Ascending aorta (tissue), 2 donors: ENCODE results near the gene ZNF574. TPM values are rescaled to one million over a fixed set of nuclear protein-coding genes. Genes with fewer than 3 reads are reported as not detected.

ENCODE experiments used
- DNase-seq, 2 donors: peaks; one replicate each; pipeline ENCODE4 v3.0.0-alpha.2; 2019; ENCODE audit warnings: low spot score in 2 of 2
- H3K27ac ChIP-seq, 2 donors: fragments of 200-600 bp; sonication (generic); one replicate each; pipeline ENCODE4 v1.5.1; 2016 to 2017; ENCODE audit warnings: mild to moderate bottlenecking in 1 of 2
- H3K27me3 ChIP-seq: fragments of 200-600 bp; sonication (generic); one replicate; pipeline ENCODE4 v1.5.1; 2017
- H3K36me3 ChIP-seq, 2 donors: fragments of 200-600 bp; sonication (generic); one replicate each; pipeline ENCODE4 v1.5.1; 2016
- H3K4me1 ChIP-seq, 2 donors: fragments of 200-600 bp; sonication (generic); one replicate each; pipeline ENCODE4 v1.5.1; 2016 to 2017; ENCODE audit warnings: mild to moderate bottlenecking in 1 of 2
- H3K4me3 ChIP-seq, 2 donors: fragments of 200-600 bp; sonication (generic); one replicate each; pipeline ENCODE4 v1.5.1; 2016 to 2017; ENCODE audit warnings: mild to moderate bottlenecking in 1 of 2
- H3K9me3 ChIP-seq, 2 donors: fragments of 200-600 bp; sonication (generic); one replicate each; pipeline ENCODE4 v1.5.1; 2016
- intact Hi-C: fragments of 100-400 bp; cut with DNase I; formaldehyde crosslinking; loops from one replicate; pipeline ENCODE4 v1.15.1; 2023
- total RNA-seq: library from RNA; depleted of rRNA; stranded (reverse); fragments of >200 nt; gene quantifications from one replicate; pipeline ENCODE4 v1.1.0, GENCODE V29; 2016
- TF ChIP-seq, protein P1 (sequence below), 3 experiments: fragments of 200-600 bp in 2 of 3; fragments of 450-650 bp in 1 of 3; sonication (generic) in 2 of 3; IDR thresholded peaks; one replicate each; pipeline ENCODE4 v1.5.1; 2016 to 2019; ENCODE audit warnings: antibody characterized with exemption in 3 of 3, mild to moderate bottlenecking in 1 of 3, moderate library complexity in 1 of 3

The ZNF574 gene
- total RNA-seq, 1 donor from 2014 or later, result 14.9 TPM

DNA sequence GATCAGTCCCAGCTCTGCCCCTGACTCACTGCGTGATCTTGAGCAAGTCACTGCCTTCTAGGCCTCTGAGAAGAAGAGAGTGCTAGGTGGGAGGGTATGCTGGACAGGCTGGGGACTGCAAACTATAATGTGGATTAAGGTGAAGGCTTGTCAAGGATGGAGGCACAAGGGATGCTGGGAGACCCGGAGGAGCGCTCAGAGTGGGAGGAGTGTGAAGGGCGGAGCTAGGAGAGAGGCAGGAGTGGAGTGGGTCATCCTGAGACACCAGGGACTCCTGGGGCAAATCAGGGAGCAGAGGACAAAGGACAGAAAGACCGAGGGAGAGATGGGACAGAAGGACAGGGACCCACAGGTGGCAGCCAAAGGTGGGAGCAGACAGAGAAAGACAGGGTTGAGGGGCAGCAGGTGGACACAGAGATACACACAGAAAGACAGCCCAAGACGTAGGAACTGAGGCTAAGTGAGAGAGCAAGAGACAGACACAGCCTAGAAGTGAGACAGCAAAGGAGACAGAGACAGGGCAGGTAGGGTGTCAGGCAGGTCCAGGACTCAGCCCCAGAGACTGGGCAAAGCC is 8.6 kb upstream of the ZNF574 start:
- no peak for DNase-seq
- Histone ChIP-seq H3K4me1 (peaks cover 0 to 7% of the 10 kb centered on the region in 2 donors), H3K27me3 (no peaks in the 10 kb centered on the region), H3K27ac (no peak overlapping the region), H3K9me3 (no peaks in the 10 kb centered on the region), H3K4me3 (no peak overlapping the region), H3K36me3 (peaks cover 2 to 16% of the 10 kb centered on the region in 2 donors)
- TF ChIP-seq, protein P1, sequence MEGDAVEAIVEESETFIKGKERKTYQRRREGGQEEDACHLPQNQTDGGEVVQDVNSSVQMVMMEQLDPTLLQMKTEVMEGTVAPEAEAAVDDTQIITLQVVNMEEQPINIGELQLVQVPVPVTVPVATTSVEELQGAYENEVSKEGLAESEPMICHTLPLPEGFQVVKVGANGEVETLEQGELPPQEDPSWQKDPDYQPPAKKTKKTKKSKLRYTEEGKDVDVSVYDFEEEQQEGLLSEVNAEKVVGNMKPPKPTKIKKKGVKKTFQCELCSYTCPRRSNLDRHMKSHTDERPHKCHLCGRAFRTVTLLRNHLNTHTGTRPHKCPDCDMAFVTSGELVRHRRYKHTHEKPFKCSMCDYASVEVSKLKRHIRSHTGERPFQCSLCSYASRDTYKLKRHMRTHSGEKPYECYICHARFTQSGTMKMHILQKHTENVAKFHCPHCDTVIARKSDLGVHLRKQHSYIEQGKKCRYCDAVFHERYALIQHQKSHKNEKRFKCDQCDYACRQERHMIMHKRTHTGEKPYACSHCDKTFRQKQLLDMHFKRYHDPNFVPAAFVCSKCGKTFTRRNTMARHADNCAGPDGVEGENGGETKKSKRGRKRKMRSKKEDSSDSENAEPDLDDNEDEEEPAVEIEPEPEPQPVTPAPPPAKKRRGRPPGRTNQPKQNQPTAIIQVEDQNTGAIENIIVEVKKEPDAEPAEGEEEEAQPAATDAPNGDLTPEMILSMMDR (IDR thresholded peaks at IDR 0.05), result no peak
- intact Hi-C loops, result no loop called here

DNA sequence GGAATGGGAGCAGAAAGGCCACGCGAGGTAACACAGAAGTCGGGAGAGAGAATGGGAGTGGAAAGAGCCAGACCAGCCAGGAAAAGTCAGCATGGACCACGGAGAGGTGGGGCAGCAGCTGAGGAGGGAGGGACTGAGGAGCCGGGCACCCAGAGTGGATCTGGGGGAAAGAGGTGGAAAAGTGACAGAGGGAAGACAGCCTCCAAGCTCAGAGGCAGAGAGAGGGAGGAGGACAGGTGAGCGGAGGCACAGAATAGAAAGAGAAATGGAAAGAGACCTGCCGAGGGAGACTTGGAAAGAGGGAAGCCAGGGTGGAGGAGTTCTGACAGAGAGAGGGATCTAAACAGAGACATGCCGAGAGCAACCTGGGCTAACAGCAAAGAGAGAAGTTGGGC is 7.6 kb upstream of the ZNF574 start:
- Histone ChIP-seq H3K36me3 (peaks cover 2 to 9% of the 10 kb centered on the region in 2 donors), H3K4me3 (peak overlapping the region; percentile 58 to 74), H3K27ac (peak overlapping the region; percentile 77 to 81), H3K4me1 (peaks cover 0 to 7% of the 10 kb centered on the region in 2 donors), H3K27me3 (no peaks in the 10 kb centered on the region), H3K9me3 (no peaks in the 10 kb centered on the region)
- TF ChIP-seq, protein P1 (IDR thresholded peaks at IDR 0.05), result no peak
- intact Hi-C loops, result no loop called here
- no peak for DNase-seq

DNA sequence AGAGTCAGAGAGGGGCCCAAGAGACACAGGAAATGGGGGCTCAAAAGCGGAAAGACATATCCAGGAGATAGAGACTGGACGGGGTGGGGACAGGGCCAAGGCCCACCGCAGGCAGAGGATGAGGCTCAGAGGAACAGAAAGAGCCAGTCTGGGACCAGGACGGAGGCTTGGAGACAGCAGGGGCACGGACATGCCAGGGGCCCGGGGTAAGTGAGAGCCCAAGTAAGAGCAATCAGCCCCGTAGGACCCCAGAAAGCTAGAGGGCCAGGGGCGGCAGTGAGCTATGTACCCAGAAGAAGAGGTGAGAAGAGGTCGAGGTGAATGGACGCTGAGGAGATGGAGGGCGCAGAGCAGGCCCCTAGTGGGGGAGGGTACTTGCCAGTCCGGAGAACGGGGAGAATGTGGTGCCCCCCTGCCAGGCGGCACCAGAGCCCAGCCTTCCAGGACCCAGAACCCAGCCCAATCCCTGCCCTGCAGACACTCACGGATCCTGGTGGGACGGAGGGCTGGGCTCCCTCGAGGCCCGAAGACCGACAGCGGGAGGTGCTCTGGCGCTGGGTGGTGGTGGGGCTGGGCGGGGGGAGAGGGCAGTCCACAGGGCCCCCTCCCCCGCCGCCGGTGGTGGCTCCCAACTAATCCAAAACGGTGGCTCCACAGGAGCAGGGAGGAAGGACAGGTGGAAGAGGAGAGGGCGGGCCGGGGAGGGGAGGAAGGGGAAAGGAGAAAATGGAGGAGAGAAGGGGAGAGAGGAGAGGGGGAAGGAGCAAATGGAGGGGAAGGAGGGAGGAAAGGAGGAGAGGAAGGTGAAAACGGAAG is 7.0 kb upstream of the ZNF574 start:
- Histone ChIP-seq H3K9me3 (no peaks in the 10 kb centered on the region), H3K27me3 (no peaks in the 10 kb centered on the region), H3K4me1 (peaks cover 0 to 7% of the 10 kb centered on the region in 2 donors), H3K36me3 (peaks cover 2 to 9% of the 10 kb centered on the region in 2 donors), H3K27ac (peak overlapping the region; percentile 77 to 81), H3K4me3 (peak overlapping the region; percentile 58 to 74)
- intact Hi-C loops, result no loop called here
- no peak for DNase-seq
- TF ChIP-seq, protein P1 (IDR thresholded peaks at IDR 0.05), result no peak

DNA sequence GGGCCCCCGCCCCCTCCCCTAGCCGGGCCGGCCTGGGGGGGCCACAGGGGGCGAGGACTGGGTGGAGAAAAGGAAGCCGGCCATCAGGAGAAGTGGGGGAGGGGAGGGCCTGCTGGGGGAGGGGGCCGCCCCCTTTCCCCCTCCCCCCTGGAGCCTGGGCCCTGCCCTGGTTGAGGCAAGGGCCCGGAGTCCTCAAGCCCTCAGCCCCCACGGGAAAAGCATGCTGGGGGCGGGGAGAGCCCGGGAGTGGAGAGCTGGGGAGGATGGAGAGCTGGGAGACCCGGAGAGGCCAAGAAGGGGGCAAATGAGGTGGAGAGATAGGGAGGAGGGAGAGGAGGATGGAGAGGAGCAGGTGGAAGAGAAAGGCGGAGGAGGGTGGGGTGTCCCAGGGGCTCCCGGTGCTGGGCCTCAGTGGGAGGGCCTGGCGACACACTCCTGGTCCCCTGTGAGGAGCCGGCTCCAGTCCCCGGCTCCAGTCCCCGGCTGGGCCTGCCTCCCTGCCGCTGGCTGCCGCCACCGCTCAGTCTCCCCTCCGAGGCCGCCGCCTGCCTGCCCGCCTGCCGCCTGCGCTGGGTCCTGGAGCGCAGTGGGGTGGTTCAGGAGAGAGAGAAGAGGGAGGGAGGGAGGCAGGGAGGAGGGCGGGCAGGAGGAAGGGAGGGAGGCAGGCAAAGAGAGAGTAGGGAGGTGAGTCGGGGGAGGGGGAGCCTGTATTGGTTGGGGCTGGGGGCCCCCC is 6.2 kb upstream of the ZNF574 start, which contains the start of gene GRIK5:
GRIK5 (minus strand) TSS at position 588 of the 733 bp plus-strand sequence. CDS start 4,436 bp downstream, outside the sequence.
- peaks cover 0 to 9% of the 10 kb centered on the region in 2 donors for H3K4me1 ChIP-seq
- DNase-seq, result peak in 1 of 2 donors; percentile 66

DNA sequence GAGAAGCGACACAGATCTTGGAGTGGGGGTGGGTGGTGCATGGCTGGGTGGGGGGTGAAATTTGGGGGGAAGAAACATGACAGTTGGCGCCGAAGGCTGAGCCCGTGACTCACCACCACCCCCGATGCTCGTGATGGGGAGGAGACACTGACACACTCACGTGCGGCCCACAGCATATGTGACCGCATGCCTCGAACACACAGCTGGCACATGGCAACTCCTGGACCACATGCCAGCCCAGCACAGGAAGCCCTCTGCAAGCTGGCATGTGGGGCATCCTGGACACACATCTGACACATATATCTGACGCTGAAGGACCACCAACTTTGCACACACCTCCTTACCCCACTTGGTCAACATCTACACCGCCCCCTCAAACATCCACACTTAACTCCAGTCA is 4.7 kb upstream of the ZNF574 start:
- no peaks in the 10 kb centered on the region for H3K36me3 ChIP-seq
- no peaks in the 10 kb centered on the region for H3K27me3 ChIP-seq
- no peak for DNase-seq
- TF ChIP-seq, protein P1 (IDR thresholded peaks at IDR 0.05), result no peak
- H3K27ac ChIP-seq, result peak overlapping the region in 1 of 2 donors; percentile 77
- no peak overlapping the region for H3K4me3 ChIP-seq
- peaks cover 0 to 13% of the 10 kb centered on the region in 2 donors for H3K4me1 ChIP-seq
- H3K9me3 ChIP-seq, result no peaks in the 10 kb centered on the region
- intact Hi-C loops, result loop anchor here (10.0 kb wide), 2 partner anchors 636 to 806 kb away; partner anchors contain the start of genes DMAC2 and HNRNPUL1

More for the DNA sequence above, 6.2 kb upstream of the ZNF574 start, which contains the start of gene GRIK5:
- H3K27me3 ChIP-seq, result no peaks in the 10 kb centered on the region
- H3K9me3 ChIP-seq, result no peaks in the 10 kb centered on the region
- intact Hi-C loops, result loop anchor here (10.0 kb wide), 2 partner anchors 635 to 805 kb away; partner anchors contain the start of genes DMAC2 and HNRNPUL1
- peak within 1 kb of the TSS; percentile 58 to 74 for H3K4me3 ChIP-seq
- H3K36me3 ChIP-seq, result peaks cover 2 to 9% of the 10 kb centered on the region in 2 donors
- TF ChIP-seq, protein P1 (IDR thresholded peaks at IDR 0.05), result no peak
- H3K27ac ChIP-seq, result peak within 1 kb of the TSS; percentile 77 to 81
